ENCODE results near the gene ABCC8. TPM values are rescaled to one million over a fixed set of nuclear protein-coding genes. Genes with fewer than 3 reads are reported as not detected.

The ABCC8 gene
- total RNA-seq, 1 donor from 2014 or later = 0.30 TPM

- Mint-ChIP-seq H3K27ac (no peak overlapping the region), H3K4me1 (ENCODE audit: low read depth) (no peaks in the 10 kb centered on the region), H3K9me3 (no peaks in the 10 kb centered on the region), H3K36me3 (ENCODE audit: low read depth) (no peaks in the 10 kb centered on the region), H3K4me3 (ENCODE audit: low read depth) (no peak overlapping the region), H3K27me3 (ENCODE audit: low read depth) (peaks cover 78% of the 10 kb centered on the region)
- no peak for DNase-seq (ENCODE audit: low spot score)
- intact Hi-C loops (cut with micrococcal nuclease) = no loop called here
Observed at GRCh38 chr11:17477361-17477760, 716 bp upstream of the ABCC8 start.

GRCh38 chr11:17477084-17477333 lies 364 bp upstream of the ABCC8 start:
- DNase-seq (ENCODE audit: low spot score) = no peak
- no peaks in the 10 kb centered on the region for H3K9me3 Mint-ChIP-seq
- no peak overlapping the region for H3K4me3 Mint-ChIP-seq (ENCODE audit: low read depth)
- no peak overlapping the region for H3K27ac Mint-ChIP-seq
- intact Hi-C loops (cut with micrococcal nuclease) = no loop called here
- H3K4me1 Mint-ChIP-seq (ENCODE audit: low read depth) = no peaks in the 10 kb centered on the region
- H3K27me3 Mint-ChIP-seq (ENCODE audit: low read depth) = peaks cover 79% of the 10 kb centered on the region
- H3K36me3 Mint-ChIP-seq (ENCODE audit: low read depth) = no peaks in the 10 kb centered on the region

GRCh38 chr11:17475666-17476316 lies 854 bp downstream of the ABCC8 start:
- no peak for DNase-seq (ENCODE audit: low spot score)
- intact Hi-C loops (cut with micrococcal nuclease) = no loop called here
- Mint-ChIP-seq H3K27ac (no peak overlapping the region), H3K4me1 (ENCODE audit: low read depth) (no peaks in the 10 kb centered on the region), H3K27me3 (ENCODE audit: low read depth) (peaks cover 86% of the 10 kb centered on the region), H3K4me3 (ENCODE audit: low read depth) (no peak overlapping the region), H3K36me3 (ENCODE audit: low read depth) (no peaks in the 10 kb centered on the region), H3K9me3 (no peaks in the 10 kb centered on the region)

GRCh38 chr11:17473071-17473744 lies 3.4 kb downstream of the ABCC8 start:
- Mint-ChIP-seq H3K4me1 (ENCODE audit: low read depth) (no peaks in the 10 kb centered on the region), H3K27ac (no peak overlapping the region), H3K4me3 (ENCODE audit: low read depth) (no peak overlapping the region), H3K27me3 (ENCODE audit: low read depth) (peaks cover 66% of the 10 kb centered on the region), H3K36me3 (ENCODE audit: low read depth) (no peaks in the 10 kb centered on the region), H3K9me3 (no peaks in the 10 kb centered on the region)
- DNase-seq (ENCODE audit: low spot score) = no peak
- intact Hi-C loops (cut with micrococcal nuclease) = no loop called here

GRCh38 chr11:17472467-17472866 lies 4.2 kb downstream of the ABCC8 start:
- no peaks in the 10 kb centered on the region for H3K4me1 Mint-ChIP-seq (ENCODE audit: low read depth)
- no peaks in the 10 kb centered on the region for H3K36me3 Mint-ChIP-seq (ENCODE audit: low read depth)
- H3K27me3 Mint-ChIP-seq (ENCODE audit: low read depth) = peaks cover 59% of the 10 kb centered on the region
- H3K4me3 Mint-ChIP-seq (ENCODE audit: low read depth) = no peak overlapping the region
- no peak for DNase-seq (ENCODE audit: low spot score)
- intact Hi-C loops (cut with micrococcal nuclease) = no loop called here
- H3K9me3 Mint-ChIP-seq = no peaks in the 10 kb centered on the region
- no peak overlapping the region for H3K27ac Mint-ChIP-seq

- Mint-ChIP-seq H3K27me3 (ENCODE audit: low read depth) (peaks cover 54% of the 10 kb centered on the region), H3K9me3 (no peaks in the 10 kb centered on the region), H3K36me3 (ENCODE audit: low read depth) (no peaks in the 10 kb centered on the region), H3K4me3 (ENCODE audit: low read depth) (no peak overlapping the region), H3K4me1 (ENCODE audit: low read depth) (no peaks in the 10 kb centered on the region), H3K27ac (no peak overlapping the region)
- no peak for DNase-seq (ENCODE audit: low spot score)
- intact Hi-C loops (cut with micrococcal nuclease) = no loop called here
Observed at GRCh38 chr11:17471501-17471900, 5.1 kb downstream of the ABCC8 start.

GRCh38 chr11:17469998-17470397 lies 6.6 kb downstream of the ABCC8 start:
- intact Hi-C loops (cut with micrococcal nuclease) = no loop called here
- Mint-ChIP-seq H3K4me3 (ENCODE audit: low read depth) (no peak overlapping the region), H3K4me1 (ENCODE audit: low read depth) (no peaks in the 10 kb centered on the region), H3K27me3 (ENCODE audit: low read depth) (peaks cover 45% of the 10 kb centered on the region), H3K36me3 (ENCODE audit: low read depth) (no peaks in the 10 kb centered on the region), H3K9me3 (no peaks in the 10 kb centered on the region), H3K27ac (no peak overlapping the region)
- DNase-seq (ENCODE audit: low spot score) = no peak

GRCh38 chr11:17468122-17468521 lies 8.5 kb downstream of the ABCC8 start:
- no peak overlapping the region for H3K27ac Mint-ChIP-seq
- no peak overlapping the region for H3K4me3 Mint-ChIP-seq (ENCODE audit: low read depth)
- no peak for DNase-seq (ENCODE audit: low spot score)
- H3K36me3 Mint-ChIP-seq (ENCODE audit: low read depth) = no peaks in the 10 kb centered on the region
- H3K9me3 Mint-ChIP-seq = no peaks in the 10 kb centered on the region
- H3K4me1 Mint-ChIP-seq (ENCODE audit: low read depth) = peaks cover 3% of the 10 kb centered on the region
- H3K27me3 Mint-ChIP-seq (ENCODE audit: low read depth) = peaks cover 28% of the 10 kb centered on the region
- intact Hi-C loops (cut with micrococcal nuclease) = no loop called here

- Mint-ChIP-seq H3K27ac (no peak overlapping the region), H3K4me1 (ENCODE audit: low read depth) (peaks cover 6% of the 10 kb centered on the region), H3K4me3 (ENCODE audit: low read depth) (no peak overlapping the region), H3K27me3 (ENCODE audit: low read depth) (peaks cover 10% of the 10 kb centered on the region), H3K9me3 (no peaks in the 10 kb centered on the region), H3K36me3 (ENCODE audit: low read depth) (no peaks in the 10 kb centered on the region)
- intact Hi-C loops (cut with micrococcal nuclease) = no loop called here
- DNase-seq (ENCODE audit: low spot score) = no peak
Observed at GRCh38 chr11:17463546-17464174, 13.0 kb downstream of the ABCC8 start.

GRCh38 chr11:17462940-17463339 lies 13.7 kb downstream of the ABCC8 start:
- no peak for DNase-seq (ENCODE audit: low spot score)
- H3K27ac Mint-ChIP-seq = no peak overlapping the region
- peaks cover 13% of the 10 kb centered on the region for H3K27me3 Mint-ChIP-seq (ENCODE audit: low read depth)
- H3K4me1 Mint-ChIP-seq (ENCODE audit: low read depth) = peaks cover 6% of the 10 kb centered on the region
- H3K36me3 Mint-ChIP-seq (ENCODE audit: low read depth) = no peaks in the 10 kb centered on the region
- intact Hi-C loops (cut with micrococcal nuclease) = no loop called here
- no peaks in the 10 kb centered on the region for H3K9me3 Mint-ChIP-seq
- H3K4me3 Mint-ChIP-seq (ENCODE audit: low read depth) = no peak overlapping the region

GRCh38 chr11:17460406-17460805 lies 16.2 kb downstream of the ABCC8 start:
- DNase-seq (ENCODE audit: low spot score) = no peak
- Mint-ChIP-seq H3K4me1 (ENCODE audit: low read depth) (peaks cover 6% of the 10 kb centered on the region), H3K36me3 (ENCODE audit: low read depth) (no peaks in the 10 kb centered on the region), H3K27ac (no peak overlapping the region), H3K9me3 (no peaks in the 10 kb centered on the region), H3K4me3 (ENCODE audit: low read depth) (no peak overlapping the region), H3K27me3 (ENCODE audit: low read depth) (peaks cover 23% of the 10 kb centered on the region)
- intact Hi-C loops (cut with micrococcal nuclease) = no loop called here

GRCh38 chr11:17459236-17459896 lies 17.3 kb downstream of the ABCC8 start:
- H3K27me3 Mint-ChIP-seq (ENCODE audit: low read depth) = peaks cover 21% of the 10 kb centered on the region
- intact Hi-C loops (cut with micrococcal nuclease) = no loop called here
- H3K27ac Mint-ChIP-seq = no peak overlapping the region
- no peak overlapping the region for H3K4me3 Mint-ChIP-seq (ENCODE audit: low read depth)
- peaks cover 6% of the 10 kb centered on the region for H3K4me1 Mint-ChIP-seq (ENCODE audit: low read depth)
- DNase-seq (ENCODE audit: low spot score) = no peak
- no peaks in the 10 kb centered on the region for H3K36me3 Mint-ChIP-seq (ENCODE audit: low read depth)
- H3K9me3 Mint-ChIP-seq = no peaks in the 10 kb centered on the region

- Mint-ChIP-seq H3K27me3 (ENCODE audit: low read depth) (peaks cover 21% of the 10 kb centered on the region), H3K36me3 (ENCODE audit: low read depth) (no peaks in the 10 kb centered on the region), H3K4me1 (ENCODE audit: low read depth) (peaks cover 4% of the 10 kb centered on the region), H3K27ac (no peak overlapping the region), H3K9me3 (no peaks in the 10 kb centered on the region), H3K4me3 (ENCODE audit: low read depth) (no peak overlapping the region)
- no peak for DNase-seq (ENCODE audit: low spot score)
- intact Hi-C loops (cut with micrococcal nuclease) = no loop called here
Observed at GRCh38 chr11:17458268-17458667, 18.4 kb downstream of the ABCC8 start.
